PC-9 (cell line): Measurements from ENCODE around the gene CD7. TPM values are rescaled to one million over a fixed set of nuclear protein-coding genes. Genes with fewer than 3 reads are reported as not detected.

Experiments
- BruUV-seq: library from RNA; stranded (reverse); fragments of 400-500 nt; replicated peaks from 2 replicates; lab custom pipeline; 2021; lab: Mats Ljungman, UMichigan
- CTCF ChIA-PET: fragments of 300-600 bp; sonication (Branson Sonifier 250); formaldehyde crosslinking; loops from one replicate; lab custom pipeline; 2022; ENCODE audit warnings: antibody characterized with exemption; lab: Charles Lee
- POLR2A ChIA-PET: fragments of 300-600 bp; sonication (Branson Sonifier 250); formaldehyde crosslinking; loops from one replicate; lab custom pipeline; 2022; ENCODE audit warnings: antibody characterized with exemption; ENCODE audit not compliant: unreplicated experiment; lab: Charles Lee
- DNase-seq, 2 experiments: peaks; one replicate each; pipeline versions ENCODE4 v3.0.0 to v3.0.0-alpha.2; 2015 to 2022; ENCODE audit warnings: mixed read lengths in 1 of 2
- H2AFZ ChIP-seq: fragments of 200-600 bp; sonication (generic); 2 replicates; pipeline ENCODE4 v1.8.1; 2017; ENCODE audit warnings: antibody characterized with exemption
- H3F3A ChIP-seq: fragments of 200-600 bp; sonication (generic); 2 replicates; pipeline ENCODE4 v1.8.1; 2017; ENCODE audit warnings: antibody characterized with exemption, mild to moderate bottlenecking, low read depth; ENCODE audit not compliant: insufficient read depth
- H3K27ac ChIP-seq: fragments of 200-600 bp; sonication (generic); 2 replicates; pipeline ENCODE4 v1.6.1; 2016; ENCODE audit warnings: mixed run types
- H3K27me3 ChIP-seq: fragments of 200-600 bp; sonication (generic); 2 replicates; pipeline ENCODE4 v1.6.1; 2016; ENCODE audit warnings: low read depth, mixed run types; ENCODE audit not compliant: insufficient read depth
- H3K36me3 ChIP-seq: fragments of 200-600 bp; sonication (generic); 2 replicates; pipeline ENCODE4 v1.6.1; 2016; ENCODE audit warnings: low read depth, mixed run types
- H3K4me1 ChIP-seq: fragments of 200-600 bp; sonication (generic); replicated peaks from 2 replicates; pipeline ENCODE4 v1.6.1; 2016; ENCODE audit warnings: mixed run types; ENCODE audit not compliant: insufficient read depth
- H3K4me2 ChIP-seq: fragments of 200-600 bp; sonication (generic); 2 replicates; pipeline ENCODE4 v1.6.1; 2017; ENCODE audit warnings: mixed run types
- H3K4me3 ChIP-seq: fragments of 200-600 bp; sonication (generic); 2 replicates; pipeline ENCODE4 v1.6.1; 2016; ENCODE audit warnings: mixed run types
- H3K79me2 ChIP-seq: fragments of 200-600 bp; sonication (generic); 2 replicates; pipeline ENCODE4 v1.6.1; 2017; ENCODE audit warnings: low read depth, mixed run types
- H3K9me2 ChIP-seq: fragments of 200-600 bp; sonication (generic); 2 replicates; pipeline ENCODE4 v1.8.1; 2017; ENCODE audit warnings: mild to moderate bottlenecking; ENCODE audit not compliant: insufficient read depth
- H3K9me3 ChIP-seq: fragments of 200-600 bp; sonication (generic); 2 replicates; pipeline ENCODE4 v1.8.1; 2016; ENCODE audit warnings: low read depth; ENCODE audit not compliant: insufficient read depth
- H4K20me1 ChIP-seq: fragments of 200-600 bp; sonication (generic); 2 replicates; pipeline ENCODE4 v1.8.1; 2017; ENCODE audit not compliant: insufficient read depth
- CTCF ChIP-seq: fragments of 200-600 bp; sonication (generic); conservative IDR thresholded peaks from 2 replicates; pipeline ENCODE4 v1.6.1; 2017; ENCODE audit warnings: mixed run types, antibody characterized with exemption, mild to moderate bottlenecking, moderate library complexity
- EZH2 ChIP-seq: fragments of 200-600 bp; sonication (generic); IDR thresholded peaks from 2 replicates; pipeline ENCODE4 v1.8.0; 2017; ENCODE audit warnings: antibody characterized with exemption, low read depth
- intact Hi-C: fragments of 100-400 bp; cut with micrococcal nuclease; formaldehyde crosslinking; loops from one replicate; pipeline ENCODE4 v1.10.0; 2022; ENCODE audit not compliant: unreplicated experiment
- total RNA-seq: library from RNA; stranded (reverse); gene quantifications from 2 replicates; pipeline ENCODE4 v1.2.3, GENCODE V29; 2021

The CD7 gene
- total RNA-seq, 1 experiment from 2014 or later = 0.68 TPM

GRCh38 chr17:82266142-82266541, 51.3 kb downstream of the CD7 start:
- H3K27ac ChIP-seq = no peak overlapping the region
- no peaks in the 10 kb centered on the region for H3K9me3 ChIP-seq
- H3K4me1 ChIP-seq = peaks cover 28% of the 10 kb centered on the region
- no peaks in the 10 kb centered on the region for H3K27me3 ChIP-seq
- no peaks in the 10 kb centered on the region for H3K9me2 ChIP-seq
- no peak overlapping the region for H3K4me3 ChIP-seq
- H3F3A ChIP-seq = peaks cover 48% of the 10 kb centered on the region
- H2AFZ ChIP-seq = no peak overlapping the region
- TF ChIP-seq EZH2 = no peak
- no peak for TF ChIP-seq CTCF
- ChIA-PET POLR2A (no interaction called here), CTCF (no interaction called here)
- H4K20me1 ChIP-seq = peaks cover 94% of the 10 kb centered on the region
- intact Hi-C loops = loop anchor here (2.0 kb wide), 1 partner anchor 31 kb away; no protein-coding TSS in a partner anchor
- BruUV-seq = no TSS peak
- H3K79me2 ChIP-seq = peaks cover 98% of the 10 kb centered on the region
- no peak overlapping the region for H3K4me2 ChIP-seq
- H3K36me3 ChIP-seq = peaks cover 33% of the 10 kb centered on the region
- DNase-seq = no peak

Other genes with a start within 250 kb of the CD7 start
- 455 and 658 TPM in 2 replicates for gene FASN, start 219.4 kb downstream of the CD7 start, total RNA-seq
- 138 and 140 TPM in 2 replicates for gene CCDC57, start 104.8 kb downstream of the CD7 start, total RNA-seq
- 157 and 198 TPM in 2 replicates for gene SLC16A3, start 88.6 kb downstream of the CD7 start, total RNA-seq
- gene CSNK1D, start 43.9 kb downstream of the CD7 start, total RNA-seq = 151 and 181 TPM in 2 replicates
- gene SECTM1, start 16.2 kb upstream of the CD7 start, total RNA-seq = 3.6 and 6.3 TPM in 2 replicates
- gene TEX19, start 41.6 kb upstream of the CD7 start, total RNA-seq = 0.24 and 0.28 TPM in 2 replicates
- gene UTS2R, start 54.2 kb upstream of the CD7 start, total RNA-seq = not detected in 2 replicates
- gene HEXD, start 100.7 kb upstream of the CD7 start, total RNA-seq = 30.0 and 35.9 TPM in 2 replicates
- 26.6 and 32.9 TPM in 2 replicates for gene OGFOD3, start 101.0 kb upstream of the CD7 start, total RNA-seq
- gene CYBC1, start 133.1 kb upstream of the CD7 start, total RNA-seq = 77.9 and 78.4 TPM in 2 replicates
- 57.2 and 58.0 TPM in 2 replicates for gene NARF, start 141.1 kb upstream of the CD7 start, total RNA-seq
- 70.5 and 78.9 TPM in 2 replicates for gene FOXK2, start 202.1 kb upstream of the CD7 start, total RNA-seq